Panc1 (cell line): ENCODE measurements around the gene MICALL1.

Experiments
- CTCF ChIP-seq: fragments of 450-650 bp; IDR thresholded peaks from 2 replicates; pipeline ENCODE4 v1.5.1; 2017; ENCODE audit warnings: mild to moderate bottlenecking
- REST ChIP-seq, 2 experiments: IDR thresholded peaks; 2 replicates each; pipeline ENCODE4 v1.6.1; 2011 to 2012; ENCODE audit warnings: low read depth in 2 of 2, control low read depth in 1 of 2, low read length in 1 of 2, mild to moderate bottlenecking in 1 of 2, moderate library complexity in 1 of 2; ENCODE audit not compliant: insufficient read depth in 1 of 2

- TF ChIP-seq CTCF, result no peak
- no peak for TF ChIP-seq REST (IDR thresholded peaks at IDR 0.05; ENCODE audit: insufficient read depth in 1 of 2, low read depth in 2 of 2, low read length in 1 of 2)
These were observed 36.0 kb downstream of the MICALL1 start for GRCh38 chr22:37942133-37942532.
